CD14-positive monocyte (primary cell): ENCODE measurements around the gene IRF4. TPM values are rescaled to one million over a fixed set of nuclear protein-coding genes. Genes with fewer than 3 reads are reported as not detected.

Source experiments
- DNase-seq, 3 donors: peaks; one replicate each; pipeline ENCODE4 v3.0.0-alpha.2; 2011 to 2022
- H2AFZ ChIP-seq: 2 replicates; pipeline ENCODE4 v1.6.0; 2012; ENCODE audit warnings: mild to moderate bottlenecking, low read depth, low read length, inconsistent platforms; ENCODE audit not compliant: insufficient read depth, poor library complexity, severe bottlenecking
- H3K27ac ChIP-seq, 2 donors: 1 replicate in 1 of 2; 2 replicates in 1 of 2; pipeline ENCODE4 v1.5.1; 2012 to 2013; ENCODE audit warnings: low read length in 2 of 2, control low read depth in 1 of 2, inconsistent platforms in 1 of 2, low read depth in 1 of 2, mild to moderate bottlenecking in 1 of 2
- H3K27me3 ChIP-seq, 2 donors: one replicate each; pipeline versions ENCODE4 v1.6.0 to v1.6.1; 2011 to 2013; ENCODE audit warnings: low read length in 2 of 2; ENCODE audit not compliant: control insufficient read depth in 2 of 2, insufficient read depth in 2 of 2
- H3K36me3 ChIP-seq, 2 donors: replicated peaks in 1 of 2; 1 replicate in 1 of 2; 2 replicates in 1 of 2; pipeline versions ENCODE4 v1.5.1 to v1.6.1; 2012 to 2013; ENCODE audit warnings: low read length in 2 of 2, control low read depth in 1 of 2, inconsistent platforms in 1 of 2, mild to moderate bottlenecking in 1 of 2; ENCODE audit not compliant: insufficient read depth in 2 of 2, control insufficient read depth in 1 of 2
- H3K4me1 ChIP-seq, 2 donors: 1 replicate in 1 of 2; 2 replicates in 1 of 2; pipeline versions ENCODE4 v1.5.1 to v1.6.1; 2012 to 2013; ENCODE audit warnings: low read length in 2 of 2, control low read depth in 1 of 2, inconsistent platforms in 1 of 2, mild to moderate bottlenecking in 1 of 2, moderate library complexity in 1 of 2; ENCODE audit not compliant: insufficient read depth in 2 of 2, control insufficient read depth in 1 of 2
- H3K4me2 ChIP-seq: replicated peaks from 2 replicates; pipeline ENCODE3; 2012; ENCODE audit warnings: low read length, moderate library complexity, mild to moderate bottlenecking; ENCODE audit not compliant: poor library complexity, severe bottlenecking; ENCODE audit errors: extremely low read depth
- H3K4me3 ChIP-seq, 3 experiments: fragments of 200-600 bp in 1 of 3; sonication (generic) in 1 of 3; replicated peaks in 1 of 3; 1 replicate in 2 of 3; 2 replicates in 1 of 3; pipeline ENCODE4 v1.5.1; 2011 to 2013; ENCODE audit warnings: low read length in 3 of 3, mild to moderate bottlenecking in 3 of 3, control low read depth in 2 of 3, low read depth in 2 of 3, inconsistent platforms in 1 of 3, moderate library complexity in 1 of 3
- H3K79me2 ChIP-seq: 2 replicates; pipeline ENCODE4 v1.6.0; 2012; ENCODE audit warnings: mild to moderate bottlenecking, control low read depth, inconsistent platforms, low read length, moderate library complexity; ENCODE audit not compliant: insufficient read depth
- H3K9ac ChIP-seq: 2 replicates; pipeline ENCODE4 v1.6.0; 2017; ENCODE audit warnings: low read length, mild to moderate bottlenecking; ENCODE audit not compliant: insufficient read depth, poor library complexity, severe bottlenecking
- H3K9me3 ChIP-seq, 2 donors: replicated peaks in 1 of 2; 1 replicate in 1 of 2; 2 replicates in 1 of 2; pipeline versions ENCODE4 v1.5.1 to v1.6.1; 2012 to 2013; ENCODE audit warnings: low read length in 2 of 2, control low read depth in 1 of 2; ENCODE audit not compliant: control insufficient read depth in 1 of 2, insufficient read depth in 1 of 2
- H4K20me1 ChIP-seq: 2 replicates; pipeline ENCODE4 v1.6.0; 2012; ENCODE audit warnings: mild to moderate bottlenecking, low read length, control low read depth, moderate library complexity; ENCODE audit not compliant: insufficient read depth
- H3K27ac Mint-ChIP-seq, 7 donors: one replicate each; pipeline ENCODE4 v1.8.0; 2020; ENCODE audit warnings: mild to moderate bottlenecking in 7 of 7, mixed read lengths in 7 of 7, moderate library complexity in 6 of 7, inconsistent platforms in 2 of 7
- H3K27me3 Mint-ChIP-seq, 3 donors: one replicate each; pipeline ENCODE4 v1.8.0; 2021 to 2022; ENCODE audit warnings: low read depth in 3 of 3, mild to moderate bottlenecking in 3 of 3, mixed read lengths in 3 of 3, moderate library complexity in 3 of 3, inconsistent platforms in 1 of 3
- H3K36me3 Mint-ChIP-seq, 2 donors: one replicate each; pipeline ENCODE4 v1.8.0; 2020; ENCODE audit warnings: mixed read lengths in 2 of 2, inconsistent platforms in 1 of 2, mild to moderate bottlenecking in 1 of 2
- H3K4me1 Mint-ChIP-seq: one replicate; pipeline ENCODE4 v1.8.0; 2020; ENCODE audit warnings: mild to moderate bottlenecking, mixed read lengths
- H3K4me3 Mint-ChIP-seq, 2 donors: one replicate each; pipeline ENCODE4 v1.8.0; 2020; ENCODE audit warnings: mild to moderate bottlenecking in 2 of 2, mixed read lengths in 2 of 2, moderate library complexity in 1 of 2
- H3K9me3 Mint-ChIP-seq, 7 donors: one replicate each; pipeline ENCODE4 v1.8.0; 2020 to 2022; ENCODE audit warnings: mixed read lengths in 7 of 7, mild to moderate bottlenecking in 6 of 7, moderate library complexity in 6 of 7, inconsistent platforms in 2 of 7
- CTCF ChIP-seq: fragments of 200-600 bp; IDR thresholded peaks from one replicate; pipeline ENCODE4 v1.8.0; 2022; ENCODE audit warnings: antibody characterized with exemption, mild to moderate bottlenecking
- WGBS: methylation state at CpG from one replicate; pipeline ENCODE4 v1.1.5; 2013; ENCODE audit warnings: missing lambda C conversion rate; ENCODE audit not compliant: insufficient coverage; 5-methylcytosine and 5-hydroxymethylcytosine counted together
- intact Hi-C, 2 donors: fragments of 100-400 bp; cut with micrococcal nuclease; formaldehyde crosslinking; loops; one replicate each; pipeline versions ENCODE4 v1.15.0 to v1.15.1; 2023
- polyA plus RNA-seq, 3 donors: library from polyadenylated mRNA; depleted of rRNA in 1 of 3; unstranded in 2 of 3; stranded (reverse) in 1 of 3; fragments of 300-500 nt in 2 of 3; fragments of >200 nt in 1 of 3; fragmentation: Illumina TruSeq in 2 of 3; gene quantifications; 1 replicate in 2 of 3; 2 replicates in 1 of 3; pipeline ENCODE4 v1.2.3, GENCODE V29; 2012 to 2021

The IRF4 gene
- polyA plus RNA-seq, 3 donors: 3.0 to 13.6 (median 6.4) TPM

GRCh38 chr6:344816-345340, 46.7 kb upstream of the IRF4 start:
- intact Hi-C loops: loop anchor here in 1 of 2 donors (5.0 kb wide), 1 partner anchor 48 kb away; no protein-coding TSS in a partner anchor
- DNase-seq: no peak
- WGBS: 86% methylated on average over 4 of the region's 8 CpGs
- no peak overlapping the region for H3K4me2 ChIP-seq
- peaks cover 13% of the 10 kb centered on the region for H3K79me2 ChIP-seq
- peaks cover 0 to 9% (median 0%) of the 10 kb centered on the region in 3 donors for H3K27me3 Mint-ChIP-seq
- H3K4me3 ChIP-seq: no peak overlapping the region
- peaks cover 25% of the 10 kb centered on the region for H3K4me1 Mint-ChIP-seq
- H3K4me1 ChIP-seq: peaks cover 31 to 34% of the 10 kb centered on the region in 2 donors
- peaks cover 39 to 63% of the 10 kb centered on the region in 2 donors for H3K36me3 ChIP-seq
- no peak overlapping the region for H3K9ac ChIP-seq
- no peak for TF ChIP-seq CTCF
- H3K27ac Mint-ChIP-seq: no peak overlapping the region
- H2AFZ ChIP-seq: no peak overlapping the region
- peaks cover 0 to 30% (median 2%) of the 10 kb centered on the region in 7 donors for H3K9me3 Mint-ChIP-seq
- H3K4me3 Mint-ChIP-seq: no peak overlapping the region
- no peak overlapping the region for H3K27ac ChIP-seq
- peaks cover 69 to 91% of the 10 kb centered on the region in 2 donors for H3K36me3 Mint-ChIP-seq
- no peaks in the 10 kb centered on the region for H4K20me1 ChIP-seq
- no peaks in the 10 kb centered on the region for H3K27me3 ChIP-seq
- no peaks in the 10 kb centered on the region for H3K9me3 ChIP-seq

GRCh38 chr6:345747-346385, 45.7 kb upstream of the IRF4 start:
- no peak for TF ChIP-seq CTCF
- H3K27me3 ChIP-seq: no peaks in the 10 kb centered on the region
- 94% methylated on average over 17 of the region's 17 CpGs for WGBS
- Mint-ChIP-seq H3K36me3 (peaks cover 76 to 93% of the 10 kb centered on the region in 2 donors), H3K27me3 (peaks cover 0 to 4% (median 0%) of the 10 kb centered on the region in 3 donors), H3K4me1 (peaks cover 17% of the 10 kb centered on the region), H3K4me3 (no peak overlapping the region), H3K9me3 (peaks cover 0 to 30% (median 2%) of the 10 kb centered on the region in 7 donors), H3K27ac (peak overlapping the region in 1 of 7 donors; percentile 1)
- peaks cover 13% of the 10 kb centered on the region for H3K79me2 ChIP-seq
- H3K9ac ChIP-seq: no peak overlapping the region
- no peak overlapping the region for H3K4me3 ChIP-seq
- peaks cover 24 to 25% of the 10 kb centered on the region in 2 donors for H3K4me1 ChIP-seq
- no peaks in the 10 kb centered on the region for H4K20me1 ChIP-seq
- no peak overlapping the region for H3K4me2 ChIP-seq
- intact Hi-C loops: no loop called here
- no peak for DNase-seq
- no peaks in the 10 kb centered on the region for H3K9me3 ChIP-seq
- H2AFZ ChIP-seq: no peak overlapping the region
- no peak overlapping the region for H3K27ac ChIP-seq
- peaks cover 44 to 73% of the 10 kb centered on the region in 2 donors for H3K36me3 ChIP-seq
